ENCODE results near the gene USP9X. TPM values are rescaled to one million over a fixed set of nuclear protein-coding genes. Genes with fewer than 3 reads are reported as not detected.

USP9X gene
- total and polyA plus RNA-seq, 2 experiments from 2014 or later: 23.8 to 114 TPM

- Histone ChIP-seq H3K27me3 (no peaks in the 10 kb centered on the region), H3K9me2 (replicated peaks; ENCODE audit: insufficient read depth) (no peaks in the 10 kb centered on the region), H3K4me1 (ENCODE audit: insufficient read depth) (no peaks in the 10 kb centered on the region), H4K20me1 (ENCODE audit: insufficient read depth, poor library complexity, severe bottlenecking) (no peaks in the 10 kb centered on the region), H3K4me2 (no peak overlapping the region), H3K4me3 (no peak overlapping the region), H2AFZ (no peak overlapping the region), H3K27ac (no peak overlapping the region), H3K36me3 (replicated peaks; ENCODE audit: insufficient read depth, low read depth) (no peaks in the 10 kb centered on the region), H3K9me3 (ENCODE audit: low read depth) (no peaks in the 10 kb centered on the region), H3K79me2 (no peaks in the 10 kb centered on the region)
- WGBS (ENCODE audit: low lambda C conversion rate, missing lambda C conversion rate): 83% methylated on average over 13 of the region's 13 CpGs
- no peak for DNase-seq (ENCODE audit: low spot score)
- TF ChIP-seq EZH2 (IDR thresholded peaks at IDR 0.05; ENCODE audit: borderline replicate concordance) (no peak), EZH2phosphoT487 (IDR thresholded peaks at IDR 0.05; ENCODE audit: low read depth, severe bottlenecking, unreplicated experiment) (no peak), CTCF (IDR thresholded peaks at IDR 0.05; ENCODE audit: poor library complexity) (no peak)
These were observed 174.3 kb downstream of the USP9X start for GRCh38 chrX:41259516-41259915.

- Histone ChIP-seq H3K4me2 (no peak overlapping the region), H3K36me3 (replicated peaks; ENCODE audit: insufficient read depth, low read depth) (no peaks in the 10 kb centered on the region), H3K9me2 (replicated peaks; ENCODE audit: insufficient read depth) (no peaks in the 10 kb centered on the region), H3K79me2 (no peaks in the 10 kb centered on the region), H3K27ac (no peak overlapping the region), H4K20me1 (ENCODE audit: insufficient read depth, poor library complexity, severe bottlenecking) (no peaks in the 10 kb centered on the region), H3K9me3 (ENCODE audit: low read depth) (no peaks in the 10 kb centered on the region), H2AFZ (no peak overlapping the region), H3K27me3 (no peaks in the 10 kb centered on the region), H3K4me3 (no peak overlapping the region), H3K4me1 (ENCODE audit: insufficient read depth) (no peaks in the 10 kb centered on the region)
- WGBS (ENCODE audit: low lambda C conversion rate, missing lambda C conversion rate): 74% methylated on average over 8 of the region's 8 CpGs
- DNase-seq (ENCODE audit: low spot score): no peak
- no peak for TF ChIP-seq EZH2phosphoT487 (IDR thresholded peaks at IDR 0.05; ENCODE audit: low read depth, severe bottlenecking, unreplicated experiment)
- no peak for TF ChIP-seq CTCF (IDR thresholded peaks at IDR 0.05; ENCODE audit: poor library complexity)
- TF ChIP-seq EZH2 (IDR thresholded peaks at IDR 0.05; ENCODE audit: borderline replicate concordance): no peak
These were observed 180.4 kb downstream of the USP9X start for GRCh38 chrX:41265615-41266014.

- Histone ChIP-seq H3K27ac (no peak overlapping the region), H3K79me2 (no peaks in the 10 kb centered on the region), H3K27me3 (no peaks in the 10 kb centered on the region), H3K4me3 (no peak overlapping the region), H3K4me2 (no peak overlapping the region), H3K9me2 (replicated peaks; ENCODE audit: insufficient read depth) (no peaks in the 10 kb centered on the region), H3K36me3 (replicated peaks; ENCODE audit: insufficient read depth, low read depth) (no peaks in the 10 kb centered on the region), H2AFZ (no peak overlapping the region), H3K4me1 (ENCODE audit: insufficient read depth) (peaks cover 5% of the 10 kb centered on the region), H4K20me1 (ENCODE audit: insufficient read depth, poor library complexity, severe bottlenecking) (no peaks in the 10 kb centered on the region), H3K9me3 (ENCODE audit: low read depth) (no peaks in the 10 kb centered on the region)
- DNase-seq (ENCODE audit: low spot score): no peak
- WGBS (ENCODE audit: low lambda C conversion rate, missing lambda C conversion rate): 77% methylated on average over 2 of the region's 2 CpGs
- TF ChIP-seq EZH2phosphoT487 (IDR thresholded peaks at IDR 0.05; ENCODE audit: low read depth, severe bottlenecking, unreplicated experiment): no peak
- no peak for TF ChIP-seq EZH2 (IDR thresholded peaks at IDR 0.05; ENCODE audit: borderline replicate concordance)
- TF ChIP-seq CTCF (IDR thresholded peaks at IDR 0.05; ENCODE audit: poor library complexity): no peak
These were observed 188.4 kb downstream of the USP9X start for GRCh38 chrX:41273638-41274037.
